SU-DHL-6 (cell line): ENCODE results near the gene CD72.

Experiments
- EZH2phosphoT487 ChIP-seq: fragments of 200-600 bp; sonication (generic), shearing (Covaris generic); conservative IDR thresholded peaks from 2 replicates; pipeline ENCODE4 v1.6.1; 2018; ENCODE audit warnings: mild to moderate bottlenecking, antibody characterized with exemption, low read length, moderate library complexity, mixed read lengths
- TF ChIP-seq, protein P1 (sequence below): fragments of 200-600 bp; sonication (generic); IDR thresholded peaks from one replicate; pipeline ENCODE4 v1.5.1; 2017; ENCODE audit warnings: antibody characterized with exemption, mild to moderate bottlenecking, low read length, moderate library complexity; ENCODE audit not compliant: insufficient read depth, poor library complexity, severe bottlenecking

DNA sequence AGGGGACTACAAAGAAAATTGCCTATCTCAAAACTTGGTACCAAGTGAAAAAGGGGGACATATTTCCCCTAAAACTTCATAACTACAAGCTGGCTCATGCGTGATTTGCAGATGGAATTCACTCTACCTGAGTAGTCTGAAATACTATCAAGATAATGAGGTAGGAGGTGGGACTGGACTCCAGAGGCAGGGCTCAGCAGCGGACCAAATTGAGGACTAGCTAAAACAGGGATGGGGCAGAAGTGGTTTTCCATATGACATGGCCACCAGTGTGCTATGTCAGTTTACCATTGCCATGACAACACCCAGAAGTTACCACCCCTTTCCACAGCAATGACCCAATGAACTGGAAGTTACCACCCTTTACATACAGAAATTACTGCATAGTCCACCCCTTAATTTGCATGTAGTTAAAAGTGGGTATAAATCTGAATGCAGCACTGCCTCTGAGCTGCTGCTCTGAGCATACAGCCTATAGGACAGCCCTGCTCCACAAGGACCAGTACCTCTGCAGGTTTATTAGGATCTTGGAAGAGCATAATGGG, 43.6 kb downstream of the CD72 start:
- TF ChIP-seq, protein P1, sequence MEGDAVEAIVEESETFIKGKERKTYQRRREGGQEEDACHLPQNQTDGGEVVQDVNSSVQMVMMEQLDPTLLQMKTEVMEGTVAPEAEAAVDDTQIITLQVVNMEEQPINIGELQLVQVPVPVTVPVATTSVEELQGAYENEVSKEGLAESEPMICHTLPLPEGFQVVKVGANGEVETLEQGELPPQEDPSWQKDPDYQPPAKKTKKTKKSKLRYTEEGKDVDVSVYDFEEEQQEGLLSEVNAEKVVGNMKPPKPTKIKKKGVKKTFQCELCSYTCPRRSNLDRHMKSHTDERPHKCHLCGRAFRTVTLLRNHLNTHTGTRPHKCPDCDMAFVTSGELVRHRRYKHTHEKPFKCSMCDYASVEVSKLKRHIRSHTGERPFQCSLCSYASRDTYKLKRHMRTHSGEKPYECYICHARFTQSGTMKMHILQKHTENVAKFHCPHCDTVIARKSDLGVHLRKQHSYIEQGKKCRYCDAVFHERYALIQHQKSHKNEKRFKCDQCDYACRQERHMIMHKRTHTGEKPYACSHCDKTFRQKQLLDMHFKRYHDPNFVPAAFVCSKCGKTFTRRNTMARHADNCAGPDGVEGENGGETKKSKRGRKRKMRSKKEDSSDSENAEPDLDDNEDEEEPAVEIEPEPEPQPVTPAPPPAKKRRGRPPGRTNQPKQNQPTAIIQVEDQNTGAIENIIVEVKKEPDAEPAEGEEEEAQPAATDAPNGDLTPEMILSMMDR, result no peak
- TF ChIP-seq EZH2phosphoT487, result no peak
